ENCODE results near the gene DNM1L.

- TF ChIP-seq EP300 (IDR thresholded peaks at IDR 0.05; ENCODE audit: borderline replicate concordance) = no peak
- no peak for TF ChIP-seq EGR1 (IDR thresholded peaks at IDR 0.05)
- TF ChIP-seq TAF1 (IDR thresholded peaks at IDR 0.05; ENCODE audit: low read depth) = no peak
These were observed 76.1 kb downstream of the DNM1L start for GRCh38 chr12:32755051-32755653.

All from Ishikawa (cell line).